Skin of body (tissue), 2 donors: Measurements from ENCODE around the gene GRID2IP. TPM values are rescaled to one million over a fixed set of nuclear protein-coding genes. Genes with fewer than 3 reads are reported as not detected.

Experiments
- DNase-seq: peaks from one replicate; lab custom pipeline; 2025; lab: John Stamatoyannopoulos, UW
- total RNA-seq: library from RNA; depleted of rRNA; stranded (reverse); fragments of >200 nt; gene quantifications from one replicate; pipeline ENCODE4 v1.2.3, GENCODE V29; 2014

Gene GRID2IP
- total RNA-seq, 1 donor from 2014 or later = 0.30 TPM

GRCh38 chr7:6563936-6564770 lies 12.9 kb upstream of the GRID2IP start:
- no peak for DNase-seq

- no peak for DNase-seq
Observed at GRCh38 chr7:6562106-6562505, 10.8 kb upstream of the GRID2IP start.

GRCh38 chr7:6559896-6560295 lies 8.6 kb upstream of the GRID2IP start:
- no peak for DNase-seq

GRCh38 chr7:6558837-6559236 lies 7.6 kb upstream of the GRID2IP start:
- no peak for DNase-seq

GRCh38 chr7:6556196-6556595 lies 4.9 kb upstream of the GRID2IP start:
- DNase-seq = no peak

GRCh38 chr7:6554848-6555247 lies 3.6 kb upstream of the GRID2IP start:
- DNase-seq = no peak

GRCh38 chr7:6553448-6554044 lies 2.3 kb upstream of the GRID2IP start:
- no peak for DNase-seq

GRCh38 chr7:6547400-6547799 lies 3.9 kb downstream of the GRID2IP start:
- DNase-seq = no peak

- no peak for DNase-seq
Observed at GRCh38 chr7:6546498-6547251, 4.6 kb downstream of the GRID2IP start.

- DNase-seq = no peak
Observed at GRCh38 chr7:6545398-6546126, 5.7 kb downstream of the GRID2IP start.

GRCh38 chr7:6542368-6542767 lies 8.9 kb downstream of the GRID2IP start:
- DNase-seq = no peak

GRCh38 chr7:6536262-6537260 lies 14.7 kb downstream of the GRID2IP start:
- DNase-seq = no peak

GRCh38 chr7:6533893-6534495 lies 17.3 kb downstream of the GRID2IP start:
- no peak for DNase-seq

GRCh38 chr7:6532516-6532915 lies 18.7 kb downstream of the GRID2IP start:
- no peak for DNase-seq

- no peak for DNase-seq
Observed at GRCh38 chr7:6531492-6532279, 19.6 kb downstream of the GRID2IP start.

GRCh38 chr7:6530626-6531491 lies 20.4 kb downstream of the GRID2IP start:
- no peak for DNase-seq

GRCh38 chr7:6529643-6530042 lies 21.6 kb downstream of the GRID2IP start:
- no peak for DNase-seq
